ENCODE data around the gene KIF13A. TPM values are rescaled to one million over a fixed set of nuclear protein-coding genes. Genes with fewer than 3 reads are reported as not detected.

The KIF13A gene
- total RNA-seq, 2 experiments from 2014 or later = 0.91 to 1.4 TPM

DNA sequence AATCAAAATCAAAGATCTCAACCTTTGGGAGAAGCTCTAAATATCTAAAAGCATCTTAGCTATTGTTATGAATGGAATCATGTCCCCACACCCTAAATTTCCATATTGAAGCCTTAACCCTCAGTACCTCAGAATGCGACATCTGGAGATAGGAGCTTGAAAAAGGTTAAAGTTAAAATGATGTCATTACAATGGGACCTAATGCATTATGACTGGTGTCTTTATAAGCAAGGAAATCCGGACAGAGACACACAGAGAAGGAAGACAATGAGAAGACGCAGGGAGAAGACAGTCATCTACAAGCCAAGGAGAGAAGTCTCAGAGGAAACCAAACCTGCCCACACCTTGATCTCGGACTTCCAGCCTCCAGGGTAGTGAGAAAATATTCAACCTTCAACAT, 46.1 kb downstream of the KIF13A start:
- POLR2A ChIA-PET = no interaction called here
- CTCF ChIA-PET = no interaction called here

DNA sequence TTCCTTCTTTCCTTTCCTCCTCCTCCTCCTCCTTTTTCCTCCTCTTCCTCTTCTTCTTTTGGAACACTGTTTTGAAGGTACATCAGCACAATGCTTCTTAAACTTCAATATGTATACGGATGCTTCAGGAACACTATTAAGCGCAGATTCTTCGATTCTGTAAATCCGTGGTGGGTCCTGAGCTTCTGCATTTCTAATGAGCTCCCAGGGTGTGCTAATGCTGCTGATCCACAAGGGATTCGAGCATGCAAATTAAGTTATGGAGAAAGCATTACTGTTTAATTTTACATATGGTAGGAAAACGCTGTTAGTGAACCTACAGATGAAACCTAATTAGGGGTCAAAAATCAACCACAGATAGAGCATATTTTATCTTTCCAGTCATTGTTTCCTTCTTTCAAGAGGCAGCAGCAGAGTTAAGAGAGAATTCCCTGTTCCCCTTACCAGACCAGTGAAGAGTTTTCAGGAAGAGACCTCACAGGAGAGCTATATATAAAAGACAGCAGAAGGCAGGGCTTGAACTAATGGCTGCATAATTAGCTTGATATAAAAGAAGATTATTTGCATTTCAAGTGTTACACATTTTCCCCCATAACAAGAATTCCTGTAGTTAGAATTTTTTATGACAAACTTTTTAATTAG, 47.2 kb downstream of the KIF13A start:
- POLR2A ChIA-PET = no interaction called here
- Histone ChIP-seq H3K4me1 (ENCODE audit: insufficient read depth, low read length) (no peaks in the 10 kb centered on the region), H3K27me3 (ENCODE audit: control insufficient read depth in 1 of 2, insufficient read depth in 2 of 2, low read length in 2 of 2) (peaks cover 0 to 5% of the 10 kb centered on the region in 2 experiments), H3K9me3 (ENCODE audit: control insufficient read depth in 1 of 2, insufficient read depth in 1 of 2, low read length in 2 of 2) (peaks cover 0 to 3% of the 10 kb centered on the region in 2 experiments), H3K27ac (ENCODE audit: low read depth in 1 of 2, low read length in 2 of 2) (no peak overlapping the region), H3K36me3 (ENCODE audit: insufficient read depth, low read length) (no peaks in the 10 kb centered on the region), H3K4me3 (ENCODE audit: low read length) (no peak overlapping the region)
- Mint-ChIP-seq H3K36me3 (ENCODE audit: low read depth) (no peaks in the 10 kb centered on the region), H3K4me1 (ENCODE audit: low read depth) (no peaks in the 10 kb centered on the region), H3K4me3 (no peak overlapping the region), H3K27me3 (peaks cover 43% of the 10 kb centered on the region), H3K9me3 (no peaks in the 10 kb centered on the region), H3K27ac (no peak overlapping the region)
- intact Hi-C loops (cut with DNase I, micrococcal nuclease) = no loop called here
- TF ChIP-seq, protein P1, sequence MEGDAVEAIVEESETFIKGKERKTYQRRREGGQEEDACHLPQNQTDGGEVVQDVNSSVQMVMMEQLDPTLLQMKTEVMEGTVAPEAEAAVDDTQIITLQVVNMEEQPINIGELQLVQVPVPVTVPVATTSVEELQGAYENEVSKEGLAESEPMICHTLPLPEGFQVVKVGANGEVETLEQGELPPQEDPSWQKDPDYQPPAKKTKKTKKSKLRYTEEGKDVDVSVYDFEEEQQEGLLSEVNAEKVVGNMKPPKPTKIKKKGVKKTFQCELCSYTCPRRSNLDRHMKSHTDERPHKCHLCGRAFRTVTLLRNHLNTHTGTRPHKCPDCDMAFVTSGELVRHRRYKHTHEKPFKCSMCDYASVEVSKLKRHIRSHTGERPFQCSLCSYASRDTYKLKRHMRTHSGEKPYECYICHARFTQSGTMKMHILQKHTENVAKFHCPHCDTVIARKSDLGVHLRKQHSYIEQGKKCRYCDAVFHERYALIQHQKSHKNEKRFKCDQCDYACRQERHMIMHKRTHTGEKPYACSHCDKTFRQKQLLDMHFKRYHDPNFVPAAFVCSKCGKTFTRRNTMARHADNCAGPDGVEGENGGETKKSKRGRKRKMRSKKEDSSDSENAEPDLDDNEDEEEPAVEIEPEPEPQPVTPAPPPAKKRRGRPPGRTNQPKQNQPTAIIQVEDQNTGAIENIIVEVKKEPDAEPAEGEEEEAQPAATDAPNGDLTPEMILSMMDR (IDR thresholded peaks at IDR 0.05) = no peak
- ATAC-seq (ENCODE audit: poor library complexity) (no peak), DNase-seq (no peak)
- CTCF ChIA-PET = no interaction called here

More for the DNA sequence above, 46.1 kb downstream of the KIF13A start:
- H3K27ac ChIP-seq (ENCODE audit: low read depth in 1 of 2, low read length in 2 of 2) = no peak overlapping the region
- Mint-ChIP-seq H3K27me3 (peaks cover 36% of the 10 kb centered on the region), H3K9me3 (no peaks in the 10 kb centered on the region), H3K27ac (no peak overlapping the region), H3K4me1 (ENCODE audit: low read depth) (no peaks in the 10 kb centered on the region), H3K36me3 (ENCODE audit: low read depth) (no peaks in the 10 kb centered on the region), H3K4me3 (no peak overlapping the region)
- DNase-seq (no peak), ATAC-seq (ENCODE audit: poor library complexity) (no peak)
- TF ChIP-seq, protein P1 (IDR thresholded peaks at IDR 0.05) = no peak
- H3K27me3 ChIP-seq (ENCODE audit: control insufficient read depth in 1 of 2, insufficient read depth in 2 of 2, low read length in 2 of 2) = peaks cover 0 to 5% of the 10 kb centered on the region in 2 experiments
- intact Hi-C loops (cut with DNase I, micrococcal nuclease) = no loop called here
- H3K36me3 ChIP-seq (ENCODE audit: insufficient read depth, low read length) = no peaks in the 10 kb centered on the region
- H3K9me3 ChIP-seq (ENCODE audit: control insufficient read depth in 1 of 2, insufficient read depth in 1 of 2, low read length in 2 of 2) = peaks cover 0 to 3% of the 10 kb centered on the region in 2 experiments
- H3K4me3 ChIP-seq (ENCODE audit: low read length) = no peak overlapping the region
- no peaks in the 10 kb centered on the region for H3K4me1 ChIP-seq (ENCODE audit: insufficient read depth, low read length)

DNA sequence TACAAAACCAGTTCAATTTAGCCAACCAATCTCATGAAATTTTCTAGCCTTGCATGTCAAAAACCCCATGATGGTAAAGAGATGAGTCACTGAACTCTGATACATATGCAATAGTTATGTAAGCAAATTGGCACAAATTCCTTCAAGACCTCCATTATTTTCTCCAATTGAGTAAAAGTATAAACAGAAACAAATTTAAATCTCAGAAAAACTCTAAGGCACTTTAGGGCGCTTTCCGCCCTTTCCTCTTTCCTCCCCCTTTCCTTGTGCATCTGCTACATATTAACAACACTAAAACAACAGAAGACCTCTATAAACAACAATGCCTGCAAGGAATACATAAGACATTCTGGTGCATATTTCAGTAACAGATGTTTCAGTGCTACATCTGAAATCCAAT, 48.5 kb downstream of the KIF13A start:
- Mint-ChIP-seq H3K27ac (no peak overlapping the region), H3K27me3 (peaks cover 42% of the 10 kb centered on the region), H3K9me3 (no peaks in the 10 kb centered on the region), H3K4me3 (no peak overlapping the region), H3K36me3 (ENCODE audit: low read depth) (no peaks in the 10 kb centered on the region), H3K4me1 (ENCODE audit: low read depth) (no peaks in the 10 kb centered on the region)
- POLR2A ChIA-PET = no interaction called here
- no peak overlapping the region for H3K4me3 ChIP-seq (ENCODE audit: low read length)
- CTCF ChIA-PET = no interaction called here
- ATAC-seq (ENCODE audit: poor library complexity) (no peak), DNase-seq (peak in 1 of 14 experiments; percentile 2)
- H3K36me3 ChIP-seq (ENCODE audit: insufficient read depth, low read length) = no peaks in the 10 kb centered on the region
- TF ChIP-seq, protein P1 (IDR thresholded peaks at IDR 0.05) = no peak
- H3K9me3 ChIP-seq (ENCODE audit: control insufficient read depth in 1 of 2, insufficient read depth in 1 of 2, low read length in 2 of 2) = peaks cover 0 to 3% of the 10 kb centered on the region in 2 experiments
- H3K27ac ChIP-seq (ENCODE audit: low read depth in 1 of 2, low read length in 2 of 2) = no peak overlapping the region
- intact Hi-C loops (cut with DNase I, micrococcal nuclease) = no loop called here
- H3K4me1 ChIP-seq (ENCODE audit: insufficient read depth, low read length) = no peaks in the 10 kb centered on the region
- peaks cover 0 to 4% of the 10 kb centered on the region in 2 experiments for H3K27me3 ChIP-seq (ENCODE audit: control insufficient read depth in 1 of 2, insufficient read depth in 2 of 2, low read length in 2 of 2)

All from CD4-positive, alpha-beta T cell (primary cell).